Left colon (tissue), 2 donors: Measurements from ENCODE around the gene UBASH3A. TPM values are rescaled to one million over a fixed set of nuclear protein-coding genes. Genes with fewer than 3 reads are reported as not detected.

ENCODE experiments used
- ATAC-seq: fragments of 200-7000 bp; cut with Tn5 transposase; one replicate; pipeline ENCODE4 v1.9.1; 2020; ENCODE audit warnings: mild to moderate bottlenecking, moderate library complexity
- DNase-seq, 2 donors: peaks; one replicate each; pipeline ENCODE4 v3.0.0-alpha.2; 2020
- intact Hi-C, 2 donors: fragments of 100-400 bp; cut with DNase I in 1 of 2; cut with micrococcal nuclease in 1 of 2; formaldehyde crosslinking; loops; one replicate each; pipeline versions ENCODE4 v1.11.2 to v1.14.0; 2022; cut with DNase I, micrococcal nuclease
- total RNA-seq, 2 donors: library from RNA; stranded (reverse); fragmentation: NEBNext Ultra II Directional; extraction: Animal tissue kit (Norgen Biotek cat#: 25700); gene quantifications; one replicate each; pipeline ENCODE4 v1.2.1, GENCODE V29; 2021
- donor health status: DM: no; HTN: no; CAD: no.
- donor health status: DM: yes; HTN: yes; CAD: no.

UBASH3A gene
- total RNA-seq, 2 donors from 2014 or later: 0.67 to 1.0 TPM

GRCh38 chr21:42421018-42421793, 17.5 kb downstream of the UBASH3A start:
- intact Hi-C loops: no loop called here
- ATAC-seq (peak; percentile 91), DNase-seq (no peak)

- DNase-seq (no peak), ATAC-seq (no peak)
- intact Hi-C loops: no loop called here
Measured at GRCh38 chr21:42423197-42423675, 19.5 kb downstream of the UBASH3A start.

GRCh38 chr21:42423685-42424084, 20.0 kb downstream of the UBASH3A start:
- DNase-seq: no peak
- ATAC-seq: no peak
- intact Hi-C loops: no loop called here

GRCh38 chr21:42424914-42425541, 21.3 kb downstream of the UBASH3A start:
- DNase-seq (no peak), ATAC-seq (no peak)
- intact Hi-C loops: no loop called here

GRCh38 chr21:42425591-42425990, 21.9 kb downstream of the UBASH3A start:
- DNase-seq (peak in 1 of 2 donors; percentile 14), ATAC-seq (no peak)
- intact Hi-C loops: no loop called here

GRCh38 chr21:42426424-42426823, 22.7 kb downstream of the UBASH3A start:
- ATAC-seq (no peak), DNase-seq (no peak)

GRCh38 chr21:42426876-42427480, 23.3 kb downstream of the UBASH3A start:
- DNase-seq: peak in 1 of 2 donors; percentile 38
- intact Hi-C loops: no loop called here
- ATAC-seq: peak; percentile 93

More at GRCh38 chr21:42426424-42426823, 22.7 kb downstream of the UBASH3A start:
- intact Hi-C loops: no loop called here

GRCh38 chr21:42427809-42428419, 24.2 kb downstream of the UBASH3A start:
- peak in 1 of 2 donors; percentile 17 for DNase-seq
- intact Hi-C loops: no loop called here
- ATAC-seq: no peak

GRCh38 chr21:42429021-42429420, 25.3 kb downstream of the UBASH3A start:
- intact Hi-C loops: no loop called here
- no peak for ATAC-seq
- peak in 1 of 2 donors; percentile 8 for DNase-seq

GRCh38 chr21:42429856-42430255, 26.2 kb downstream of the UBASH3A start:
- intact Hi-C loops: no loop called here
- DNase-seq (peak in 1 of 2 donors; percentile 12), ATAC-seq (no peak)

- intact Hi-C loops: no loop called here
- ATAC-seq (no peak), DNase-seq (peak in 1 of 2 donors; percentile 8)
Measured at GRCh38 chr21:42430521-42430920, 26.8 kb downstream of the UBASH3A start.

GRCh38 chr21:42431196-42431595, 27.5 kb downstream of the UBASH3A start:
- intact Hi-C loops: no loop called here
- DNase-seq: peak in 1 of 2 donors; percentile 4
- no peak for ATAC-seq

- DNase-seq (no peak), ATAC-seq (no peak)
- intact Hi-C loops: no loop called here
Measured at GRCh38 chr21:42432695-42433094, 29.0 kb downstream of the UBASH3A start.

- DNase-seq: peak in 1 of 2 donors; percentile 43
- intact Hi-C loops: no loop called here
- ATAC-seq: peak; percentile 94
Measured at GRCh38 chr21:42433946-42434551, 30.3 kb downstream of the UBASH3A start.

GRCh38 chr21:42434884-42435283, 31.2 kb downstream of the UBASH3A start:
- ATAC-seq (no peak), DNase-seq (no peak)
- intact Hi-C loops: no loop called here

GRCh38 chr21:42435401-42435800, 31.7 kb downstream of the UBASH3A start:
- ATAC-seq: no peak
- intact Hi-C loops: no loop called here
- no peak for DNase-seq

- ATAC-seq (no peak), DNase-seq (no peak)
- intact Hi-C loops: no loop called here
Measured at GRCh38 chr21:42435833-42436232, 32.1 kb downstream of the UBASH3A start.

GRCh38 chr21:42436914-42437313, 33.2 kb downstream of the UBASH3A start:
- intact Hi-C loops: no loop called here
- ATAC-seq (no peak), DNase-seq (peak in 1 of 2 donors; percentile 13)

- intact Hi-C loops: no loop called here
- ATAC-seq (no peak), DNase-seq (peak in 1 of 2 donors; percentile 10)
Measured at GRCh38 chr21:42437786-42438185, 34.1 kb downstream of the UBASH3A start.
